Fibroblast of lung (primary cell): ENCODE measurements around the gene SCN1B.

Experiments
- CTCF ChIP-seq, 2 donors: IDR thresholded peaks in 1 of 2; conservative IDR thresholded peaks in 1 of 2; 1 replicate in 1 of 2; 2 replicates in 1 of 2; pipeline ENCODE4 v1.5.1; 2011 to 2012; ENCODE audit warnings: low read length in 2 of 2, control low read depth in 1 of 2, inconsistent platforms in 1 of 2, low read depth in 1 of 2, mild to moderate bottlenecking in 1 of 2
- EZH2 ChIP-seq: IDR thresholded peaks from 2 replicates; pipeline ENCODE4 v1.5.1; 2012; ENCODE audit warnings: low read length, control low read depth, mild to moderate bottlenecking; ENCODE audit errors: missing control alignments

DNA sequence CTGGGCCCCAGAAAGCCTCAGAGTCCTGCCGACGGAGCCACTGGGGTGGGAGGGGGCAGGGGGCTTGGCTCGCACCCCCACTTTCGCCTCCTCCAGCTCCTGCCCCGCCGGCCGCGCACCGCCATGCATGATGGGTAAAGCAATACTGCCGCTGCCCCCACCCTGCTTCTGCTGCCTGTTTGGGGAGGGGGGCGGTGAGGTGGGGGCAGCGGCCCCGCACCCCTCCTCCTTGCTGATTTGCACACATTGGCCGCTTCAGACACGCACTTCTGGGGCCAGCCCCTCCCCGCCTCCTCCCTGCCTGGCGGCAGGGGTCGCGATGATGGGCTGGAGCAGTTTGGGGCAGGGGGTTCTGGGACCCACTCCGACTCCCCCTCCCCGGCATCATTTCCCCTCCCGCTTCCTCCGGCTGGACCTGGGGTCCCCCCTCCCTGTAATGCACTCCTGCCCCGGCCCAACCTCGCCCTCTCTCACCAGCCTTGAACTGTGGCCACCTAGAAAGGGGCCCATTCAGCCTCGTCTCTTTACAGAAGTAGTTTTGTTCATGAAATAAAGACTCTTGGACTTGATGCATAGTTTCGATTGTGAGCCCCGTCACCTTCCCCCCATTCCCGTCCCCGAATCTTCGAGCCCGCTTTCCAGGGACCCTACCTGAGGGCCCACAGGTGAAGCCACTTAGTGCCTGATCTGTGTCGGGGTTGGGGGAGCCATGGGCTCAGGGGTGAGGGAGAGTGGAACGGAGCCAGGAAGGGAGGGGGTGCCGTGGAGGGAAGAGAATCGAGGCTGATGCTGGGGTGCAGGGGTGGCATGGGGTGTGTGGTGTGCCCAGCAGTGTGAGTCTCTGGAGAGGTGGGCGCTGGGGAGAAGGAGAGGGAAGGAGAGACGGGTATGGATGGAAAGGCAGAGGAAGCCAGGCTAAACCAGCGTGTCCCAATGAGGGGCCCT lies 9.9 kb downstream of the SCN1B start:
- TF ChIP-seq CTCF (conservative IDR thresholded peaks at IDR 0.05 in 1 of 2, IDR thresholded peaks at IDR 0.05 in 1 of 2; ENCODE audit: low read depth in 1 of 2, low read length in 2 of 2) (no peak), EZH2 (no peak)
